ENCODE measurements around the gene MINPP1.
"Not testable (repeated sequence)": the region's sequence is repeated elsewhere in the genome, so short reads cannot be mapped to it uniquely, and the experiment has no call there.

The MINPP1 gene

GRCh38 chr10:87578160-87578841 is 73.6 kb downstream of the MINPP1 start:
- no peak for DNase-seq

GRCh38 chr10:87578842-87579401 is 74.2 kb downstream of the MINPP1 start:
- DNase-seq: no peak

GRCh38 chr10:87579563-87579962 is 74.9 kb downstream of the MINPP1 start:
- no peak for DNase-seq

- no peak for DNase-seq
These were observed 75.3 kb downstream of the MINPP1 start for GRCh38 chr10:87580016-87580415.

GRCh38 chr10:87585565-87586514 is 81.1 kb downstream of the MINPP1 start:
- DNase-seq: no peak

GRCh38 chr10:87589645-87590051 is 85.0 kb downstream of the MINPP1 start:
- DNase-seq: no peak

- no peak for DNase-seq
These were observed 86.3 kb downstream of the MINPP1 start for GRCh38 chr10:87590705-87591588.

- no peak for DNase-seq
These were observed 86.8 kb downstream of the MINPP1 start for GRCh38 chr10:87591589-87591886.

- not testable (repeated sequence) for DNase-seq
These were observed 88.2 kb downstream of the MINPP1 start for GRCh38 chr10:87592920-87593319.

GRCh38 chr10:87593702-87594101 is 89.0 kb downstream of the MINPP1 start:
- no peak for DNase-seq

GRCh38 chr10:87594181-87594580 is 89.5 kb downstream of the MINPP1 start:
- no peak for DNase-seq

- no peak for DNase-seq
These were observed 90.2 kb downstream of the MINPP1 start for GRCh38 chr10:87594864-87595263.

- DNase-seq: no peak
These were observed 91.7 kb downstream of the MINPP1 start for GRCh38 chr10:87596351-87596750.

GRCh38 chr10:87598700-87599099 is 94.0 kb downstream of the MINPP1 start:
- DNase-seq: no peak

- no peak for DNase-seq
These were observed 95.9 kb downstream of the MINPP1 start for GRCh38 chr10:87600581-87600980.
